Adrenal gland (tissue), 5 donors: ENCODE data around the gene SFTPA2.

Experiments used
- CTCF ChIP-seq, 6 experiments: fragments of 450-650 bp in 4 of 6; fragments of 200-600 bp in 2 of 6; sonication (generic) in 1 of 6; IDR thresholded peaks; 1 replicate in 5 of 6; 2 replicates in 1 of 6; pipeline versions ENCODE4 v1.5.1 to v1.8.0; 2016 to 2021; ENCODE audit warnings: antibody characterized with exemption in 6 of 6, mild to moderate bottlenecking in 2 of 6, moderate library complexity in 1 of 6
- POLR2A ChIP-seq, 2 donors: fragments of 450-650 bp; IDR thresholded peaks; one replicate each; pipeline ENCODE4 v1.6.1; 2017; ENCODE audit warnings: antibody characterized with exemption in 2 of 2, mild to moderate bottlenecking in 2 of 2, moderate library complexity in 1 of 2
- donor health status: DM: no; HTN: no; CAD: no.

- no peak for TF ChIP-seq CTCF (IDR thresholded peaks at IDR 0.05)
- TF ChIP-seq POLR2A (IDR thresholded peaks at IDR 0.05): no peak
These were observed 12.2 kb downstream of the SFTPA2 start for GRCh38 chr10:79547973-79548372.
